Endothelial cell (in vitro differentiated cells): ENCODE results near the gene CTNNBL1. TPM values are rescaled to one million over a fixed set of nuclear protein-coding genes. Genes with fewer than 3 reads are reported as not detected.
A peak's percentile ranks its signal among the peaks of the same experiment; 100 is the strongest.

Experiments used
- DNase-seq: peaks from one replicate; pipeline ENCODE4 v3.0.0; 2021; ENCODE audit warnings: low spot score
- H3K27ac Mint-ChIP-seq: one replicate; pipeline ENCODE4 v1.8.0; 2021; ENCODE audit warnings: mixed read lengths, inconsistent platforms; ENCODE audit not compliant: unreplicated experiment
- H3K27me3 Mint-ChIP-seq: one replicate; pipeline ENCODE4 v1.8.0; 2021; ENCODE audit warnings: mild to moderate bottlenecking, moderate library complexity, mixed read lengths, inconsistent platforms; ENCODE audit not compliant: unreplicated experiment
- H3K36me3 Mint-ChIP-seq: one replicate; pipeline ENCODE4 v1.8.0; 2021; ENCODE audit warnings: mild to moderate bottlenecking, low read depth, mixed read lengths, inconsistent platforms; ENCODE audit not compliant: unreplicated experiment
- H3K4me1 Mint-ChIP-seq: one replicate; pipeline ENCODE4 v1.8.0; 2021; ENCODE audit warnings: mild to moderate bottlenecking, mixed read lengths, inconsistent platforms; ENCODE audit not compliant: unreplicated experiment
- H3K4me3 Mint-ChIP-seq: one replicate; pipeline ENCODE4 v1.8.0; 2021; ENCODE audit warnings: mild to moderate bottlenecking, mixed read lengths, inconsistent platforms; ENCODE audit not compliant: unreplicated experiment
- H3K9me3 Mint-ChIP-seq: one replicate; pipeline ENCODE4 v1.8.0; 2021; ENCODE audit warnings: mixed read lengths, inconsistent platforms; ENCODE audit not compliant: unreplicated experiment
- CTCF ChIP-seq: fragments of 200-600 bp; sonication (generic); IDR thresholded peaks from one replicate; pipeline ENCODE4 v1.5.0; 2021; ENCODE audit warnings: antibody characterized with exemption; ENCODE audit not compliant: unreplicated experiment
- total RNA-seq: library from RNA; stranded (reverse); fragmentation: NEBNext Ultra II Directional; extraction: Animal tissue kit (Norgen Biotek cat#: 25700); gene quantifications from one replicate; pipeline ENCODE4 v1.2.1, GENCODE V29; 2021; ENCODE audit not compliant: unreplicated experiment

The CTNNBL1 gene
- total RNA-seq, 1 donor from 2014 or later = 84.8 TPM

GRCh38 chr20:37744347-37744746, 50.5 kb downstream of the CTNNBL1 start:
- TF ChIP-seq CTCF = no peak
- peaks cover 10% of the 10 kb centered on the region for H3K4me1 Mint-ChIP-seq
- no peak overlapping the region for H3K4me3 Mint-ChIP-seq
- H3K27ac Mint-ChIP-seq = peak overlapping the region; percentile 10
- peaks cover 11% of the 10 kb centered on the region for H3K36me3 Mint-ChIP-seq
- H3K9me3 Mint-ChIP-seq = no peaks in the 10 kb centered on the region
- peaks cover 2% of the 10 kb centered on the region for H3K27me3 Mint-ChIP-seq
- DNase-seq = no peak

GRCh38 chr20:37745553-37745952, 51.7 kb downstream of the CTNNBL1 start:
- no peak for DNase-seq

GRCh38 chr20:37748015-37748414, 54.2 kb downstream of the CTNNBL1 start:
- peaks cover 23% of the 10 kb centered on the region for H3K36me3 Mint-ChIP-seq

More at GRCh38 chr20:37745553-37745952, 51.7 kb downstream of the CTNNBL1 start:
- H3K27ac Mint-ChIP-seq = peak overlapping the region; percentile 92
- peaks cover 2% of the 10 kb centered on the region for H3K27me3 Mint-ChIP-seq
- no peak for TF ChIP-seq CTCF
- H3K4me1 Mint-ChIP-seq = peaks cover 10% of the 10 kb centered on the region
- no peaks in the 10 kb centered on the region for H3K9me3 Mint-ChIP-seq
- peaks cover 11% of the 10 kb centered on the region for H3K36me3 Mint-ChIP-seq
- no peak overlapping the region for H3K4me3 Mint-ChIP-seq

GRCh38 chr20:37749218-37749617, 55.4 kb downstream of the CTNNBL1 start:
- H3K9me3 Mint-ChIP-seq = no peaks in the 10 kb centered on the region
- peaks cover 23% of the 10 kb centered on the region for H3K36me3 Mint-ChIP-seq
- no peak overlapping the region for H3K27ac Mint-ChIP-seq
- H3K4me3 Mint-ChIP-seq = no peak overlapping the region
- no peak for TF ChIP-seq CTCF
- H3K27me3 Mint-ChIP-seq = peaks cover 2% of the 10 kb centered on the region
- DNase-seq = no peak
- peaks cover 10% of the 10 kb centered on the region for H3K4me1 Mint-ChIP-seq

More at GRCh38 chr20:37748015-37748414, 54.2 kb downstream of the CTNNBL1 start:
- Mint-ChIP-seq H3K9me3 (no peaks in the 10 kb centered on the region), H3K27me3 (peaks cover 2% of the 10 kb centered on the region), H3K4me3 (no peak overlapping the region), H3K27ac (no peak overlapping the region), H3K4me1 (peaks cover 10% of the 10 kb centered on the region)
- no peak for DNase-seq
- TF ChIP-seq CTCF = no peak

- Mint-ChIP-seq H3K9me3 (no peaks in the 10 kb centered on the region), H3K4me1 (peaks cover 9% of the 10 kb centered on the region), H3K27ac (no peak overlapping the region), H3K4me3 (no peak overlapping the region), H3K27me3 (no peaks in the 10 kb centered on the region), H3K36me3 (peaks cover 23% of the 10 kb centered on the region)
- TF ChIP-seq CTCF = no peak
- DNase-seq = no peak
Observed at GRCh38 chr20:37749620-37750403, 56.0 kb downstream of the CTNNBL1 start.
